K562 (cell line): ENCODE results near the gene AGPAT2. TPM values are rescaled to one million over a fixed set of nuclear protein-coding genes. Genes with fewer than 3 reads are reported as not detected.

Experiments
- CTCFL ChIP-seq: IDR thresholded peaks from 2 replicates; pipeline ENCODE4 v1.6.1; 2011; ENCODE audit warnings: borderline replicate concordance, low read depth, mild to moderate bottlenecking, moderate library complexity, low read length; ENCODE audit not compliant: insufficient read depth, poor library complexity, severe bottlenecking
- E2F4 ChIP-seq: sonication (generic); formaldehyde crosslinking; IDR thresholded peaks from 2 replicates; pipeline ENCODE4 v1.8.0; 2022; ENCODE audit warnings: mild to moderate bottlenecking, low read depth, missing genetic modification reagents
- ETS1 ChIP-seq: conservative IDR thresholded peaks from 2 replicates; pipeline ENCODE4 v1.6.1; 2011; ENCODE audit warnings: low read depth, mild to moderate bottlenecking, low read length; ENCODE audit not compliant: control insufficient read depth
- FOSL1 ChIP-seq: fragments of 200-800 bp; sonication (Bioruptor generic); conservative IDR thresholded peaks from 2 replicates; pipeline ENCODE4 v1.6.1; 2016; ENCODE audit warnings: missing genetic modification characterization, missing compliant biosample characterization
- FUS ChIP-seq: fragments of 200-400 bp; formaldehyde crosslinking; optimal IDR thresholded peaks from 2 replicates; pipeline ENCODE3; 2017; ENCODE audit warnings: low read depth, low read length
- GATAD2B ChIP-seq: fragments of 450-650 bp; IDR thresholded peaks from 2 replicates; pipeline ENCODE4 v1.6.1; 2017; ENCODE audit warnings: mild to moderate bottlenecking, borderline replicate concordance
- HNRNPH1 ChIP-seq: fragments of 200-400 bp; formaldehyde crosslinking; optimal IDR thresholded peaks from 2 replicates; pipeline ENCODE3; 2017; ENCODE audit warnings: low read depth, mild to moderate bottlenecking, low read length, moderate library complexity
- MAZ ChIP-seq, 2 experiments: fragments of 450-650 bp in 1 of 2; sonication (generic) in 1 of 2; formaldehyde crosslinking; IDR thresholded peaks in 1 of 2; conservative IDR thresholded peaks in 1 of 2; 2 replicates each; pipeline versions ENCODE4 v1.4.0 to v1.5.0; 2020; ENCODE audit warnings: mild to moderate bottlenecking in 1 of 2, missing genetic modification reagents in 1 of 2
- SFPQ ChIP-seq: fragments of 200-400 bp; formaldehyde crosslinking; IDR thresholded peaks from 2 replicates; pipeline ENCODE4 v1.6.1; 2017; ENCODE audit warnings: mild to moderate bottlenecking, low read depth, low read length, moderate library complexity
- UBTF ChIP-seq, 2 experiments: IDR thresholded peaks; 2 replicates each; pipeline ENCODE4 v1.6.1; 2012; ENCODE audit warnings: improper control_type of control experiment in 2 of 2, low read depth in 2 of 2, low read length in 2 of 2, borderline replicate concordance in 1 of 2
- ZBTB7A ChIP-seq: IDR thresholded peaks from 2 replicates; pipeline ENCODE4 v1.6.1; 2011; ENCODE audit warnings: low read depth, mild to moderate bottlenecking, low read length, moderate library complexity, borderline replicate concordance; ENCODE audit not compliant: control insufficient read depth
- ZNF589 ChIP-seq: fragments of 200-800 bp; sonication (Bioruptor generic); IDR thresholded peaks from 2 replicates; pipeline ENCODE4 v1.6.1; 2016; ENCODE audit warnings: low read depth, missing genetic modification characterization, missing compliant biosample characterization
- polyA plus RNA-seq, 8 experiments: library from polyadenylated mRNA; depleted of rRNA in 4 of 8; stranded (reverse) in 5 of 8; unstranded in 3 of 8; fragments of >200 nt; fragmentation: Nextera tagmentation in 2 of 8; fragmentation: Illumina TruSeq in 1 of 8; extraction: Ambion mirVana in 2 of 8; extraction: Trizol in 1 of 8; gene quantifications; 2 replicates each; pipeline versions ENCODE4 v1.2.1 to v1.2.3, GENCODE V29; 2011 to 2014; ENCODE audit warnings: inconsistent platforms in 1 of 8, missing spikeins in 1 of 8
- total RNA-seq, 7 experiments: library from RNA; depleted of rRNA in 6 of 7; stranded (reverse); fragments of >200 nt in 6 of 7; fragmentation: Illumina TruSeq in 2 of 7; extraction: Trizol in 2 of 7; gene quantifications; 2 replicates each; pipeline versions ENCODE4 v1.2.1 to v1.2.3, GENCODE V29; 2011 to 2021; ENCODE audit warnings: low replicate concordance in 1 of 7

AGPAT2 gene
- total and polyA plus RNA-seq, 9 of the 15 experiments (the other 6 are each of a cell fraction or from before 2014, with no cell fraction given) = 0.13 to 54.5 (median 23.9) TPM

GRCh38 chr9:136665704-136666371, 21.4 kb downstream of the AGPAT2 start (continued):
- TF ChIP-seq UBTF (IDR thresholded peaks at IDR 0.05; ENCODE audit: borderline replicate concordance in 1 of 2, low read depth in 2 of 2, low read length in 2 of 2) (0 out of 4 replicates have a peak, but pooled peaks of 1 of the 2 experiments have one; percentile 46), ZBTB7A (peak; percentile 85), GATAD2B (0 out of 2 replicates have a peak, but pooled peaks have one; percentile 51), ETS1 (peak; percentile 55; the same call in 1 of the 2 replicates), FUS (peak; percentile 71), FOSL1 (tag) (no peak), E2F4 (no peak), ZNF589 (CRISPR knock-in tag) (no peak), SFPQ (peak; percentile 62; the same call in 1 of the 2 replicates), HNRNPH1 (no peak), MAZ (CRISPR knock-in tag; conservative IDR thresholded peaks at IDR 0.05 in 1 of 2, IDR thresholded peaks at IDR 0.05 in 1 of 2) (peak in 1 of 2 experiments; percentile 60; a peak in 2 of 4 replicates), CTCFL (peak; percentile 23)
